Right ventricle myocardium superior (tissue), 1 donor: ENCODE results near the gene ANKRD13C. TPM values are rescaled to one million over a fixed set of nuclear protein-coding genes. Genes with fewer than 3 reads are reported as not detected.

Experiments used
- ATAC-seq: fragments of 200-7000 bp; cut with Tn5 transposase; one replicate; pipeline ENCODE4 v1.9.1; 2020; ENCODE audit warnings: mild to moderate bottlenecking; ENCODE audit not compliant: poor library complexity
- DNase-seq: peaks from one replicate; pipeline ENCODE4 v3.0.0-alpha.2; 2020
- intact Hi-C: fragments of 100-400 bp; cut with DNase I; formaldehyde crosslinking; loops from one replicate; pipeline ENCODE4 v1.11.2; 2022
- total RNA-seq: library from RNA; stranded (reverse); fragmentation: NEBNext Ultra II Directional; extraction: Animal tissue kit (Norgen Biotek cat#: 25700); gene quantifications from one replicate; pipeline ENCODE4 v1.2.1, GENCODE V29; 2021
- donor health status: DM: no; HTN: yes; CAD: no; lungs with severe emphysema.

ANKRD13C gene
- total RNA-seq, 1 donor from 2014 or later: 9.1 TPM

GRCh38 chr1:70231475-70231874 is 123.0 kb downstream of the ANKRD13C start:
- no peak for ATAC-seq
- intact Hi-C loops: no loop called here
- no peak for DNase-seq

DNA sequence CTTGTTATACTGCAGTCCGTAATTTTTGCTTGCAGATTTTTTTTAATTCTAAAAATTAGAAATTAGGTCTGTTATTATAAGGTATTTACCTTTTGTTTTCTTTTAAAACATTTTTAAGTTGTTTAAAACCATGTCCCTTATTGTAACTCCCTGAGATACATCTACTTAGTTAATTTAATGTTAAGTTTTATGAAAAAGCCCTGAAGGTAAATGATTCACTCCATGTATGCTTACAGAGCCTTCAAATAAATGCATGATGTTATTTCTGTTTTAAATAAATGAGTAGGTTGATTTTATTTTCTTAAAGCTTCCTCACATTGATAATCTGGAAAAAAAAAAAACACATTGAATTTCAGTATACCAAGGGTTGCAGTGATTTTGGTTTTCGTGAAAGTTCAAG is 125.9 kb downstream of the ANKRD13C start:
- no peak for ATAC-seq
- intact Hi-C loops: no loop called here
- no peak for DNase-seq

DNA sequence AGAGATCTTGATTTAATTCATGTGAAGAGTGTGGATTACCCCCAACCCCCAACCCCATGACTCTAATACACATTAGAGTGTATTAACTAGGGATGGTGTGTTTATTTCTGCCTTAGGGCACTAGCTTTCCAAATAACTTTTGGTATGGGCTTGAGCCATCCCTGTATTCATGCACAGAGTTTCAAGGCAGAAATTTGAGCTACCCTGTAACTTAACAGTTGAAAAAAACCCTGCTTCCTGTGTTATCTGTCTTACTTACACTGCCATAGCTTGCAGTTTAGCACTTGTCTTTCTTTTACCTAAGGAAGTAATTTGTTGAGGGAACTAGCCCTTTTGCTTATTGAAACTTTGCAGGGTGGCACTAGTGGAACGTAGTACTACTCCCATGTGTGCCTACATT is 127.1 kb downstream of the ANKRD13C start:
- ATAC-seq (no peak), DNase-seq (no peak)
- intact Hi-C loops: no loop called here

- ATAC-seq (no peak), DNase-seq (no peak)
- intact Hi-C loops: no loop called here
Observed at GRCh38 chr1:70224954-70225353, 129.6 kb downstream of the ANKRD13C start.

GRCh38 chr1:70222716-70223235 is 131.7 kb downstream of the ANKRD13C start:
- intact Hi-C loops: no loop called here
- DNase-seq (no peak), ATAC-seq (no peak)

GRCh38 chr1:70221238-70222121 is 133.0 kb downstream of the ANKRD13C start, which contains the start of gene SRSF11:
Gene SRSF11, plus strand, starts transcription at chr1:70221380. Its CDS starts 257 bp downstream, at chr1:70221637.
- peak; percentile 98 for DNase-seq
- intact Hi-C loops: no loop called here
- ATAC-seq: peak; percentile 100

- DNase-seq (no peak), ATAC-seq (no peak)
- intact Hi-C loops: no loop called here
Observed at GRCh38 chr1:70220517-70221237, 133.8 kb downstream of the ANKRD13C start.

DNA sequence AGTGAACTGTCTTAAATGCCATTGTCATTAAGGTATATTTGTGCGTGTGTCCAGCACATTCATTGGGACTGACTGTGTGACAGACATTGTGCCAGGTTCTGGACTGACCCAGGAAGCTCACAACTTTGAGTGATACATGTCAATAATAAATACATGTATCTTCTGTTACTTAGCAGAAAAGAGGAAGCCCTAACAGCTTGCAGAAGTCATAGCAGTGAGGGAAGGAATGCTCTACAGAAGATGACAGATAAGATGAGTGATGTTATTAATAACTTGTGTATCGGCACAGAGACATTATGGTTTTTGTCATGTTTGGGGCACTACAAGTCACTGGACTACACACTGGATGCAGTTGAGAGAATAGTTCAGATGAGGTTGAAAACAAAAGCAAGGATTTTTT is 134.5 kb downstream of the ANKRD13C start:
- DNase-seq (no peak), ATAC-seq (no peak)
- intact Hi-C loops: no loop called here

DNA sequence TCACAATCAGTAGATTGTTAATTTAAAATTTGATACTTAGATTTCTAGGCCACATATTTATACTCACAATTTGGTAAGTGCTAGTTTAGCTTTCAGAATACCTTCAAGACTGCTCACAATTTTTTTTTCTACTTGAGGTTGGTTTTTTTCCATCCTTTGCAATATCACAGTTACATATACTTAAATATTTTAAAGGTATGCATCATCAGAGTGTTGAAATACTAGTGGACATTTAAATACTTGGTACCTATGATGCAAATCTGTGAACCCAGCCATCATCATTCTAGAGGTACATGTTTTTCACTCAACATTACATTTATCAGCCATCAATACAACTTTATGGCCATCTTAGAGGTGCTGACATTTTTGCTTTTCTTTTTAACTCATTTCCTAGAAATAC is 143.0 kb downstream of the ANKRD13C start:
- ATAC-seq: no peak
- intact Hi-C loops: no loop called here
- no peak for DNase-seq

DNA sequence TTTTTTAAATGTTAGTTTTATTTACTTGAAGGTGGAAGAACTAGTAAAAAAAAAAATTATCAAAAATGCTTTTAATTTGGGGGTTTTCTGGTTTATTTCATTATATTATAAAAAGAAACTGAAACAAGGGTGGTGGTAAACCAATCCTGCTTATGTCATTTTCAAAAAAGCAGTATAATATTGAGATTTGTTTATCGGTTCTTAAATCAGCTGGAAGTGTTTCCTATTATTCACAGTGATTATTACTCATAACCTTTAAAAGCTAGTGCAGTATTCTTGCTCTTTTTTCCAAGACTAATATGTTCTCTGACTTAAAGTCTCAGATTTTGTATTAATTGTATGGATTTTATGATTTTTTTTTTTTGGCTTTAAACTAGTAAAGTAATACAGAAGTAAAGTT is 143.7 kb downstream of the ANKRD13C start:
- intact Hi-C loops: no loop called here
- ATAC-seq: no peak
- no peak for DNase-seq

Other genes starting within 250 kb of the ANKRD13C start
- 10.2 TPM for gene LRRC40, start 149.1 kb downstream of the ANKRD13C start, total RNA-seq
- gene SRSF11, start 133.3 kb downstream of the ANKRD13C start, total RNA-seq: 48.0 TPM
- 0.59 TPM for gene CTH, start 56.5 kb upstream of the ANKRD13C start, total RNA-seq